Left ventricle myocardium inferior (tissue), 1 donor: ENCODE measurements around the gene PLK5. TPM values are rescaled to one million over a fixed set of nuclear protein-coding genes. Genes with fewer than 3 reads are reported as not detected.

Experiments used
- DNase-seq: peaks from one replicate; pipeline ENCODE4 v3.0.0-alpha.2; 2020
- H3K27ac ChIP-seq: fragments of 200-600 bp; replicated peaks from 2 replicates; pipeline ENCODE4 v1.8.0; 2021
- H3K27me3 ChIP-seq: fragments of 200-600 bp; 2 replicates; pipeline ENCODE4 v1.8.0; 2021; ENCODE audit warnings: low read depth
- H3K36me3 ChIP-seq: fragments of 200-600 bp; 2 replicates; pipeline ENCODE4 v1.8.0; 2021
- H3K4me1 ChIP-seq: fragments of 200-600 bp; 2 replicates; pipeline ENCODE4 v1.8.0; 2021
- H3K4me3 ChIP-seq: fragments of 200-600 bp; 2 replicates; pipeline ENCODE4 v1.8.0; 2021; ENCODE audit warnings: mild to moderate bottlenecking, moderate library complexity
- H3K9me3 ChIP-seq: fragments of 200-600 bp; replicated peaks from 2 replicates; pipeline ENCODE4 v1.8.0; 2021
- intact Hi-C: fragments of 100-400 bp; cut with micrococcal nuclease; formaldehyde crosslinking; loops from one replicate; pipeline ENCODE4 v1.11.0; 2022
- total RNA-seq: library from RNA; stranded (reverse); fragmentation: NEBNext Ultra II Directional; extraction: Animal tissue kit (Norgen Biotek cat#: 25700); gene quantifications from one replicate; pipeline ENCODE4 v1.2.1, GENCODE V29; 2021
- TF ChIP-seq, protein P1 (sequence below): fragments of 200-600 bp; IDR thresholded peaks from 2 replicates; pipeline ENCODE4 v1.8.0; 2021; ENCODE audit warnings: antibody characterized with exemption, mild to moderate bottlenecking, borderline replicate concordance
- donor health status: DM: no; HTN: yes; CAD: no; lungs with severe emphysema.

PLK5 gene
- total RNA-seq, 1 donor from 2014 or later = not detected

DNA sequence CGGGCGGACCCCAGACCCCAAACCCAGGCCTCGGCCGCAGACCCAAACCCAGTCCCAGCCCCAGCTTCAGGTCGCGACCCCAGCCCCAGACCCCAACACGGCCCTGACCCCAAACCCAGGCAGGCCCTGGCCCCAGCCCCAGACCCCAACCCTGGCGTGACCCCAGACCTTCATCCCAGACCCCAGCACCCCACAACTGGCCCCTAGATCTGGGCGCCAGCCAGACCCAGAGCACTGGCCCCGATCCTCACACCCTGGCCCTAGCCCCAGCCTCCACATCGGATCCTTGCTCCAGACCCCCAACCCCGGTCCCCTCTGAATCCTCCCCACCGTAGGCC is 61.3 kb downstream of the PLK5 start:
- peaks cover 4% of the 10 kb centered on the region for H3K4me1 ChIP-seq
- no peak overlapping the region for H3K27ac ChIP-seq
- H3K4me3 ChIP-seq = no peak overlapping the region
- TF ChIP-seq, protein P1, sequence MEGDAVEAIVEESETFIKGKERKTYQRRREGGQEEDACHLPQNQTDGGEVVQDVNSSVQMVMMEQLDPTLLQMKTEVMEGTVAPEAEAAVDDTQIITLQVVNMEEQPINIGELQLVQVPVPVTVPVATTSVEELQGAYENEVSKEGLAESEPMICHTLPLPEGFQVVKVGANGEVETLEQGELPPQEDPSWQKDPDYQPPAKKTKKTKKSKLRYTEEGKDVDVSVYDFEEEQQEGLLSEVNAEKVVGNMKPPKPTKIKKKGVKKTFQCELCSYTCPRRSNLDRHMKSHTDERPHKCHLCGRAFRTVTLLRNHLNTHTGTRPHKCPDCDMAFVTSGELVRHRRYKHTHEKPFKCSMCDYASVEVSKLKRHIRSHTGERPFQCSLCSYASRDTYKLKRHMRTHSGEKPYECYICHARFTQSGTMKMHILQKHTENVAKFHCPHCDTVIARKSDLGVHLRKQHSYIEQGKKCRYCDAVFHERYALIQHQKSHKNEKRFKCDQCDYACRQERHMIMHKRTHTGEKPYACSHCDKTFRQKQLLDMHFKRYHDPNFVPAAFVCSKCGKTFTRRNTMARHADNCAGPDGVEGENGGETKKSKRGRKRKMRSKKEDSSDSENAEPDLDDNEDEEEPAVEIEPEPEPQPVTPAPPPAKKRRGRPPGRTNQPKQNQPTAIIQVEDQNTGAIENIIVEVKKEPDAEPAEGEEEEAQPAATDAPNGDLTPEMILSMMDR = no peak
- no peaks in the 10 kb centered on the region for H3K9me3 ChIP-seq
- no peaks in the 10 kb centered on the region for H3K27me3 ChIP-seq
- peaks cover 46% of the 10 kb centered on the region for H3K36me3 ChIP-seq
- intact Hi-C loops = no loop called here
- no peak for DNase-seq

Other genes starting within 250 kb of the PLK5 start
- 12.4 TPM for gene FAM174C, start 248.5 kb upstream of the PLK5 start, total RNA-seq
- not detected for gene EFNA2, start 238.2 kb upstream of the PLK5 start, total RNA-seq
- 380 TPM for gene NDUFS7, start 140.2 kb upstream of the PLK5 start, total RNA-seq
- gene GAMT, start 122.5 kb upstream of the PLK5 start, total RNA-seq = 77.0 TPM
- 81.8 TPM for gene DAZAP1, start 116.5 kb upstream of the PLK5 start, total RNA-seq
- 588 TPM for gene RPS15, start 85.7 kb upstream of the PLK5 start, total RNA-seq
- gene APC2, start 74.0 kb upstream of the PLK5 start, total RNA-seq = 0.22 TPM
- 16.1 TPM for gene C19orf25, start 44.9 kb upstream of the PLK5 start, total RNA-seq
- gene PCSK4, start 33.7 kb upstream of the PLK5 start, total RNA-seq = 1.3 TPM
- gene REEP6, start 32.9 kb upstream of the PLK5 start, total RNA-seq = 1.9 TPM
- gene ADAMTSL5, start 11.1 kb upstream of the PLK5 start, total RNA-seq = 36.8 TPM
- 6.4 TPM for gene MEX3D, start 44.2 kb downstream of the PLK5 start, total RNA-seq
- gene MBD3, start 68.8 kb downstream of the PLK5 start, total RNA-seq = 48.6 TPM
- gene UQCR11, start 81.4 kb downstream of the PLK5 start, total RNA-seq = 942 TPM
- gene TCF3, start 128.5 kb downstream of the PLK5 start, total RNA-seq = 18.4 TPM
- gene ONECUT3, start 229.4 kb downstream of the PLK5 start, total RNA-seq = not detected